Measurements from ENCODE around the gene LDLRAD1. TPM values are rescaled to one million over a fixed set of nuclear protein-coding genes. Genes with fewer than 3 reads are reported as not detected.

LDLRAD1 gene
- total RNA-seq, 4 donors from 2014 or later, result not detected

GRCh38 chr1:53987880-53988279 is 30.1 kb downstream of the LDLRAD1 start:
- no peak for DNase-seq (ENCODE audit: low spot score in 2 of 2)
- no peak overlapping the region for H3K4me3 ChIP-seq (ENCODE audit: low read depth, poor library complexity, severe bottlenecking)
- TF ChIP-seq CTCF (IDR thresholded peaks at IDR 0.05) (no peak), POLR2A (IDR thresholded peaks at IDR 0.05) (no peak)
- WGBS, 2 donors, result 81 to 86% methylated on average over 2 of the region's 2 CpGs
- intact Hi-C loops (cut with DNase I; ENCODE audit: low total_unique reads), result no loop called here

DNA sequence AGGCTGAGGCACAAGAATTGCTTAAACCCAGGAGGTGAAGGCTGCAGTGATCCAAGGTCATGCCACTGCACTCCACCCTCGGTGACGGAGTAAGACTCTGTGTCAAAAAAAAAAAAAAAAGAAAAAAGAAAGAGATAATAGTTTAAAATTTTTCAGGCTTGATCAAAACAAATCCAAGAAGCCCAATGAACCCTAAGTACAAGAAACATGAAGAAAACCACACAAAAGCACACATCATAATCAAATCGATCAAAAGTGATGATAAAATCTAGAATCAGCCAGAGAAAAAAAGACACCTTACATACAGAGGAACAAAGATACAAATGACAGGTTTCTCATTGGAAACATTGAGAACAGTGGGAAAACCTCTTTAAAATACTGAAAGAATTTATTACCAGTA is 31.5 kb downstream of the LDLRAD1 start:
- DNase-seq (ENCODE audit: low spot score in 2 of 2), result no peak
- intact Hi-C loops (cut with DNase I; ENCODE audit: low total_unique reads), result no loop called here
- no peak overlapping the region for H3K4me3 ChIP-seq (ENCODE audit: low read depth, poor library complexity, severe bottlenecking)
- WGBS, 2 donors, result 81 to 94% methylated on average over 3 of the region's 3 CpGs
- no peak for TF ChIP-seq POLR2A (IDR thresholded peaks at IDR 0.05)
- TF ChIP-seq CTCF (IDR thresholded peaks at IDR 0.05), result no peak

GRCh38 chr1:53984726-53985125 is 33.3 kb downstream of the LDLRAD1 start:
- intact Hi-C loops (cut with DNase I; ENCODE audit: low total_unique reads), result no loop called here
- no peak for DNase-seq (ENCODE audit: low spot score in 2 of 2)
- no peak for TF ChIP-seq POLR2A (IDR thresholded peaks at IDR 0.05)
- no peak for TF ChIP-seq CTCF (IDR thresholded peaks at IDR 0.05)
- H3K4me3 ChIP-seq (ENCODE audit: low read depth, poor library complexity, severe bottlenecking), result no peak overlapping the region

GRCh38 chr1:53982763-53983104 is 35.3 kb downstream of the LDLRAD1 start:
- intact Hi-C loops (cut with DNase I; ENCODE audit: low total_unique reads), result no loop called here
- 10 to 15% methylated on average over 4 of the region's 4 CpGs for WGBS, 2 donors
- no peak for TF ChIP-seq POLR2A (IDR thresholded peaks at IDR 0.05)
- no peak for TF ChIP-seq CTCF (IDR thresholded peaks at IDR 0.05)
- no peak overlapping the region for H3K4me3 ChIP-seq (ENCODE audit: low read depth, poor library complexity, severe bottlenecking)
- no peak for DNase-seq (ENCODE audit: low spot score in 2 of 2)

- TF ChIP-seq CTCF (IDR thresholded peaks at IDR 0.05) (no peak), POLR2A (IDR thresholded peaks at IDR 0.05) (no peak)
- no peak for DNase-seq (ENCODE audit: low spot score in 2 of 2)
- intact Hi-C loops (cut with DNase I; ENCODE audit: low total_unique reads), result no loop called here
- WGBS, 2 donors, result 32 to 34% methylated on average over 20 of the region's 20 CpGs
- no peak overlapping the region for H3K4me3 ChIP-seq (ENCODE audit: low read depth, poor library complexity, severe bottlenecking)
Measured at GRCh38 chr1:53982034-53982762, 35.8 kb downstream of the LDLRAD1 start.

GRCh38 chr1:53981220-53981619 is 36.8 kb downstream of the LDLRAD1 start:
- H3K4me3 ChIP-seq (ENCODE audit: low read depth, poor library complexity, severe bottlenecking), result no peak overlapping the region
- TF ChIP-seq POLR2A (IDR thresholded peaks at IDR 0.05), result no peak
- TF ChIP-seq CTCF (IDR thresholded peaks at IDR 0.05), result no peak
- DNase-seq (ENCODE audit: low spot score in 2 of 2), result no peak
- intact Hi-C loops (cut with DNase I; ENCODE audit: low total_unique reads), result no loop called here
- WGBS, 2 donors, result 93 to 97% methylated on average over 6 of the region's 6 CpGs
